ENCODE data around the gene USH2A.
"Not testable (repeated sequence)": the region's sequence is repeated elsewhere in the genome, so short reads cannot be mapped to it uniquely, and the experiment has no call there.

The USH2A gene

DNA sequence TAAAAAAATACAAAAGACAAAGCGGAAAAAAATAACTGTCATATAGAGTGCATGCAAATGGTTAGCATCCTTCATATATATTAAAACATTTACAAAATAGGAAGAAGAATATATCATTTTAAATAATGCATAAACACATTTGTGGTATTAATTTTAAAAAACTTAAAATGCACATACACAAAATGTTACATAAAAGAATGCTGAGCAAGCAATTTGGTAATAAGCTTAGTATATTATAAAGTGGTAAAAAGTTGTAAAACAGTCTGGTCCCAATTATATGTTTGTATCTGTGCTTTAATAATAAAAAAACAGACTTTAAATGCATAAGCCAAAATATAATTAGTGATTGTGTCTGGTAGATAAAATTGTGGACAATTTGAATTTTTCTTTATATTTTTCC lies 394.6 kb downstream of the USH2A start:
- DNase-seq = no peak

DNA sequence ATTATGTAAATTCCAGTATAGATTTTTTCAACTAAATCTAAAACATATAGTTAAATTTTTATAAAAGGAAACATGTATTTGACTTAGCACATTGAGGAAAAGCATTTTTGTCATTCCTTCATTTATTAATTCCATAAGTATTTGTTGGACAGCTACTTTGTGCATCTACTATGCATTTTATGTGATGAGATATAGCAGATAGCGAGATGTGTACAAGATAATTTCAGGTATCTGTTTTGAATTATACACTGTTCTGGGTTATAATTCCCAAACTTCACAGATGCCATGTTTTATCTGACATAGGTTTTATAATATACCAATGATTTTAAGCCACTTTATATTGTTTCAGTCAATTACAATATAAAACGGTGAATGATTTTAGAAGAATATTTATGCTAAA lies 398.7 kb downstream of the USH2A start:
- DNase-seq = no peak

DNA sequence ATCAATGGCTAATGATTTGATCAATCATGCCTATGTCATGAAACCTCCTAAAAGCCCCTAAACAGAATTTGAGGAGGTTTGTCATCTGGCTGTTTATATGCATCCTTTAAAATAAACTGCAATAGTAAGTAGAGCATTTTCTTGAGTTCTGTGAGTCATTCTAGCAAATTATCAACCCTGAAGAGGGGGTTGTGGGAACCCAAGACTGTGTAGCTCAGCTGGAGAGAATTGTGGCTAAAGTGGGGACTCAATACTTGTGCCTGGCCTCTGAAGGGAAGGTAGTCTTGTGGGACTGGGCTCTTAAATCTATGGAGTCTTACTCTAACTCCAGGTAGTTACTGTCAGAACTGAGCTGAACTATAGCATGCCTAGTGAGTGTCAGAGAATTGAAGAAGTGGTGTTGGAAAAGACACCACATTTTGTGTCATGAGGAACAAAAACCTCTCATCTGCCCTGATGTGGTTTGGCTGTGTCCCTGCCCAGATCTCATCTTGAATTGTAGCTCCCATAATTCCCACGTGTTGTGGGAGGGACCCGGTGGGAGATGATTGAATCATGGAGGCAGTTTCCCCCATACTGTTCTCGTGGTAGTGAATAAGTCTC lies 402.4 kb downstream of the USH2A start:
- DNase-seq = no peak

DNA sequence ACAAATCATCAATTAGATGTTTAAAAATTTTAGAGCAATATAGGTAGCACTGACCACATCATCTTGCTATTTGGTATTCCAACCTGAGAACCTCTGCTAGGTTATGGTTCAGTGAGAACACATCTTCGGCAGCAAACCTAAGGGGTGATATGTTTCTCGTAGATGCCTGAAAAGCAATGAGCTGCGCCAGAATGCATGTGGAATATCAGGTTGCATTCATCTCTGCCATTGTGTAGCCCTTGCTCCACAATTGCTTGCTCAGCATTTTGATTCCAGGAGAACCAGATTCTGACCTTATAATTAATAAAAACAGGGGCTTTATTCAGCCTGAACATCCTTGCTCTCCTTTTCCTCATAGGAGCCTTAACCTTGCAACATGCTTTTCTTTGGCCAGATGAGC lies 408.1 kb downstream of the USH2A start:
- DNase-seq = no peak

DNA sequence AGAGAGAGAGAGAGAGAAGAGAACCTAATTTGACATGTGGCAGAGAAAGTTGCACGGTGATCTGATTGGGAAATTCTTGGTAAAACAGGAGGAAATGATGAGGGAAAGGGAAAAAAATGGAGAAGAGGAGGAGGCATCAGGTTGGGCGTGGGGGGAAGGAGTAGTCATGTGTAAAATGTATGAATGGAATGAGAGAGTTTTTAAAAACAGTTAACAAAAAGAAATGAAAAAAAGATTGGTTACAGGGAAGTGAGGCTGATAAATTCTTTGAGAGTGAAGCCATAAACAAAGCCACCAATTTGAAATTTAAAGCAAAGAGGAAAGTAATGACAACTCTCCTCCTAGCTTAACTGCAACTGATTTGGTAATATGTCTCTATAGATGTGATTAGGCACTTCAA lies 409.2 kb downstream of the USH2A start:
- no peak for DNase-seq

DNA sequence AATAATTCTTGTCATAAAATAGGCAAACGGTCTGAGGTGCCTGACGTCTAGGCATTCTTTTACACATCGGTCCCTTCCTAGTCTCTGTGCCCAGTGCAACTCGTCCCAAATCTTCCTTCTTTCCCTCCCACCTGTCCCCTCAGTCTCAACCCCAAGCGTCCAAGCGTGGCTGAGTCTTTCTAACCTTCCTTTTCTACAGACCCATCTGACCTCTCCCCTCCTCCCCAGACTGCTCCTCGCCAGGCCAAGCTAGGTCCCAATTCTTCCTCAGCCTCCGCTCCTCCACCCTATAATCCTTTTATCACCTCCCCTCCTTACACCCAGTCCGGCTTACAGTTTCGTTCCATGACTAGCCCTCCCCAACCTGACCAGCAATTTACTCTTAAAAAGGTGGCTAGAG lies 413.8 kb downstream of the USH2A start:
- DNase-seq = not testable (repeated sequence)

DNA sequence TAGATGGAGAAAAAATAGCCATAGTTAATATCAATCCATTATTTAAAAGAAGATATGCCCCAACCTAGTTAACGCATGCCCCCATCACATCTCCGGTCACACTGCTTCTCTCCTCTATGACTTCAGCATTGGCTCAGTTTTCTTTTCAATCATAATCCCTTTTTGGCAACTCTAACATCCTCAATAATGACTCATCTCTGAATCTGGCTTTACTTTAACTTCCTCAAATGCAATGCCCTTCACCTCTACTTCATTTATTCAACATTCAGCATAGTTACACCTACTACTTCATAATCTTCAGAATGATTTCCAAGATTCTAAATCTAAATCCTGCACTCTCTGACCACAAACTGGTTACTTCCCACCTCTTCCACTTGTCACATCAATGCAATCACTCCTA lies 417.3 kb downstream of the USH2A start:
- no peak for DNase-seq

DNA sequence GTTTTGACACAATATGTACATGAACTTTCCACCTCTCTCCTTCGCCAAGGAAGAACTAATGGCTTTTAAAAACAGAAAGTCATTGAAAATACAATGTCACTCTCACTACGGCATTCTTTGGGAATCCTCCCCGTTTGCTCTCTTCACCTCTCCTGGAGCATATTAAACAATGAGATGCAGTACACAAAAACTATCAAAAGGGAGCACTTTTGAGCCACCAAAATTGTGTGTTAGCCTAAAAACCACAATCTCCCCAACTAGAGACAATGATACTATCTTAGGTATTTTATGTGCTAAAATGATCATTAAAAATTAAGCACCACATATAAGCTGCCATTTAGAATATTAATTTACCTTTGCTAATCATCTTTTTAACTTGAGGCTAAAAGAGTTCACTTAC lies 430.6 kb downstream of the USH2A start:
- no peak for DNase-seq

DNA sequence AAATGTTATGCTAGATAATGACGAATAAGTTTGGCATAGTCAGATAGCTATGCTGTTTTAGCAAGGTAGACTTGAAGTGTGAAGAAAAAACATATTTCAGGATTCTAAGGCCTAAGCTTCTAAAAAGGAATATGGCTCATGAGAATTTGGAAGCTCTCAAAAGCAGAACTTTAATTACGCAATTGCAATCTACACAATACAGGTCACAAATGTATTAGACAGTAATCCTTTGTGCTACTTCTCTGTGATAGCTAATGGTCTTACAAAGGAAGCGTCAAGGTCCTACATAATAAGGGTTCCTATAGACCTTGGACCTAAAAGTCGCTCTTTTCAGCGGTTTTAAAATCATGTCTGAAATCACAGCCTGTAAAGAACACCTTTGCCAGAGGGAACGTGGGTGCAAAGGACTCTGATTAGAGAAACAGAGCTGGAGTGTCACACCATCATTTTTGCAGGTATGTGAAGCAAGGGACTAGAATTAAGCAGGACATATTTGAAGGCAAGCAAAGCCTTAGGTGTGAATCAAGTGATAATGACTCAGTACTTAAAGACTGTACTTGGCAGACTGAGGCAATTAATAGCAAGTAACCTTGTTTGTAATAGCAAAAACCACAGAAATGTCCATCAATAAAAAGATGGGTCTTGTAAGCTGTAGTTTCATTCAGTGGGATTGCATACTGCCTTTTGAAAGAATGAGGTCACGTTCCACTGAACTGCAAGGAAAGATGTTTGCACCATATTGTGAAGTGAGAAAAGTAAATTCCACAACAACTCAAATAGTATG lies 436.0 kb downstream of the USH2A start:
- DNase-seq = no peak

DNA sequence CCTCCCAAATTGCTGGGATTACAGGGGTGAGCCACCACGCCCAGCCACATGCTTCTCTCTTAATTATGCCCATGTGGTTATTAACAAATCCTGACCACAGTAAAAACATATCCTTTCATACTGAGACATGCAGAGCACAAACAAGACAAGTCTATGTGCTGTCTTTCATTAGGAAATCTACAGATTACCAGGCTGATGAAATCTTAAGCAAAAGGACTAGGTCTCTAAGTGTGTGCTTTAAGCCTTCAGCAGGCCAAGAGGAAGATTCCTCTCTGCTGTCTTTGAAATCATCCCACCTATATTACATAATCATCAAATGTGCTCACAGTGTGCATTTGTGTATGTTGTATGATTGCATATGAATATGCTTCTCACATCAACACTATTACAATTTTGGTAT lies 436.8 kb downstream of the USH2A start:
- DNase-seq = no peak

DNA sequence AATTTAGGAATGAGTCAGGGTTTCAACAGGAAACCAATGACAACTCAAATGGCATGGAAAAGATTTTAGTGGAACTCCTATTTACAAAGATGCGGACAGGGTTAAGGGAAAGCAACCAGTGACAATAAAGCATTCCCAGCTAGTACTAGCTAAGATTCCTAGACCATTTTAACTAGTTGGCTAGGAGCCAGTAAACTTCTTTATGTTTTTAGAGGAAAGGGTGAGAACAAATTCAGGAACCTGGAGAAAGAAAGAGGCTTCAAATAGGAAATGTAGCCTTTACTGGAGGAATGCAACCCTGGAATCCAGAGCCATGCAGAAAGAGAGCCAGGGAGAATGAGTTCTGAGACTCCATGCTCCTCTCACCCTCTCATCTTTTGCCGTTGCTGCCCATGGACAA lies 439.6 kb downstream of the USH2A start:
- no peak for DNase-seq

DNA sequence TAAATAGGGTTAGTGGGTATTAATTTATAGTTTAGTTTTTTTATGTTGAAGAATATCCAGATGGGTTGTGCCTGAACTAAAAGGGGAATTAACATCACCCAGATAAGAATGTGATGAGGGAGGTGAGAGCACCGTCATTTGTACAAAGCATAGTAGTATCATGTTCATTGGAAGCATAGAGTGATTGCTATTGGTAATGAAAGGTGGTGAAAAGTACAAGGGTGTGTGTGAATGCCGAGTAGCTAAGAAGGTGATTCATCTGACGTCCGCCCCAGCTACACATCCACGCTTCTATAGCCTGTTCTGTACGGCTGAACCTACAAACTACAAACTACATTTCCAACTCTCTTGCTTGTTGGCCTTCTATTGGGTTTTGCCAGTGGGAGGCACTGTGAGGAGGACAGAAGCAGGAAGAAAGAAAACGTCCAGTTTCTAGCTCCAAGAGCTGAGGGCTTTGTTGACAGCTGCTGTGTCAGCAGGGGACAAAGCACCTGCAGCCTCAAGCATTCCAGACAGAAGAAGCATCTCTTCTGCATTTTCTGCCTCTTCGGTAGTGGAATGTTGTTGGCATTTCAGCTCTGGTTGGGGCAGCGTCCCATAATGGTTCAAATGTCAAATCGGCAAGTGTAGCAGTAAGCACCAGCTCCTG lies 451.3 kb downstream of the USH2A start:
- DNase-seq = no peak

DNA sequence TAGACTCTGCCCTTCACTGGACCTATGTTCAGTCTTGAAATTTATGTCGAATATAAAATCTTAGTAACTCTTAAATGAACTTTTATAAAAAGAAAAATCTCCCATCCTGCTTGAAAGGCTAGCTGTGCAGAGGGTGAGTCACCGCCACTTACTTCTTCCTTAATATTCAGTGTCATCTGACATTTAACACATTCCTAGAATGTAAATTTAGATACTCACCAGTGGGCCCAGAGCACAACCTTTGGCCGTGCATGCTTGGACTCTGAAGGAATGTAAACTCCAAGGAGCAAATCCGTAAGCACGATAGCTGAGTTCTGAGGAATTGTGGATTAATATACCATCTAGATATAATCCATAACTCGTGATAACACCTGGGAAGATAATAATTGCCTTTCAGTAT lies 452.8 kb downstream of the USH2A start:
- DNase-seq = no peak

DNA sequence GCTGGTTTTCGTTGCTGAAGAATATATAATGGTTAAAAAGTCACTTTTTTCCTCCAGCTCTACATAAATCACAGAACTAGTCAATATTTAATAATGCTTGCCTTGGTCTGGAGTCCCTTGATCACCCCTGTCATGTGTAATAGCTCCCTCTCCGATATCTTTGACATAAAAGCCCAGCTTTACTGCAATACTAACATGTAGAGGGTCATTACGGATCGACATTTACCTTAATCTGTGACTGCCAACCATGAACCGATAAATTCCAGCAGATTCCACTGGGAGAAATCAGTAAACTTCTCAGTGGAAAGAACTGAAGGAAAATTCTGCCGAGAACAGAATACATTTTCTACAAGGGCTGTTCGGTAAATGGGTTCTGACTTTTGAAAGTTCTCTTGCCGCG lies 459.6 kb downstream of the USH2A start:
- no peak for DNase-seq

DNA sequence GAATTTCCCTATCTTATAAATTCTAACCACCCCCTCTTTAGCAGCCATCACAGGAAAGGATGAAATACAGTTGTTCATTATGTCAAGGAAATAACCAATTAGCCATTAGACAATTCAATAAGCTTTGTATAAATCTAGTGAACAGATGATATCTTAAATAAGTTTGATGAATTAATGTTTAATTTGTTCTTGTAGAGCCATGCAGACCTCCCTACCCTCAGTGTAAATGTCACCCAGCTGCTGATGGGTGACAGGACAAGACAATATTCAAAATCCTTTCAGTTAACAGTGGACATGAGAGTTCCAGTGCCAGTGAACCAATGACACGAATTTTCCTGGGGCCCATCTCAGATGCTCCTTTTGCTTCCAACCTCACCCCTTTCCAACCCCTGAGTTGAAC lies 460.2 kb downstream of the USH2A start:
- DNase-seq = no peak

DNA sequence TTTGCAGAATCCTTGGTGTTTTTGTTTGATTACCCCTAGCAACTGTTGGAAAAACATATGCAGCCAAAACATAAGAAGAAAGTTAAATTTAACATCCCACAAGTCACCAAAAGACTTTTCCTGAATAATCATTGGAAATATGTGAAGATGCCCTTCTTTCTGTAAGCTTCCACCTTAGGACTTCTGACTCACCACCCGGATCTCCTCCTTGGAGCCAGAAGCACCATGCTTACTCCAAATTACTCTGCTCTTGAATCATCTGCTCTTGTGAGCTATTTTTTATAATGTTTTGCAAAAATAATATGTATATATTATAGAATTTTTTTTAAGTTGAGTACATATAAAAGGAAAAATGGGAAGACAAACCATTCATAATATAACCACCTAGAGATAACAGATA lies 464.4 kb downstream of the USH2A start:
- DNase-seq = no peak

DNA sequence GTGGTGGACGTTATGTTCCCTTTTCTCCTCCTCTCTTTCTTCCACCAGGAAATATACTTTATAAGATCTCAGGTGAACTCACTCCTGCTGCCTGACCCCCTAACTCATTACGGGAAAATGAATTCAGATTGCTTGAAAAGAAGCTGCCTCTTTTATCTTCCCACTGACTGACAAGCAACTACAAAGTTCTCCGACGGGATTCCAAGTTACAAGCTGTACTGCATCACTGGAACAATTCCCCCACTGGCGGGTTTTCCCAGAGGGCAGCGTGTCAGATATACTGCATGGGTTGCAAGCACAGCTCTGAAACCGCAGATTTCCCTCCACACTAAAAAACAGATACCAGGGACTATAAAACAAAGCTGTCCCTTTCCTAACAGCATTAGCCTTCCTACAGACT lies 465.6 kb downstream of the USH2A start:
- DNase-seq = no peak

DNA sequence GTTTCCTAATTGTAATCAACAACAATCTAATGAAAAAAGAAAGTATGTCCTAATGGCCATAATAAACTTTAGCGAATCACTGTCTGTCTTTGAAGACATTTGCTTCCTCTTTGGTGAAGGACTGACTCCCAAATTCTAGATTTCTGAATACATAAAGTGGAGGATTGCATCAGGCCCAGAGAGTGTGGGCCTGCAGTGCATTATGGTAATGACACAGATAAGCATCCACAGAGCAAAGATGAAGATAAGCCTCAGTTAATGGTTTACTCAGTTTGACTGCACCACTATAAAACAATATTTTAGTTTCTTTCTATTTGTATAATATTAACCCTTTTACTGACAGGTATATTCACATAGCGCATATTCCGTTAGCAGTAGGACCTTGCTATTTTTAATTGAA lies 490.7 kb downstream of the USH2A start:
- DNase-seq = no peak

DNA sequence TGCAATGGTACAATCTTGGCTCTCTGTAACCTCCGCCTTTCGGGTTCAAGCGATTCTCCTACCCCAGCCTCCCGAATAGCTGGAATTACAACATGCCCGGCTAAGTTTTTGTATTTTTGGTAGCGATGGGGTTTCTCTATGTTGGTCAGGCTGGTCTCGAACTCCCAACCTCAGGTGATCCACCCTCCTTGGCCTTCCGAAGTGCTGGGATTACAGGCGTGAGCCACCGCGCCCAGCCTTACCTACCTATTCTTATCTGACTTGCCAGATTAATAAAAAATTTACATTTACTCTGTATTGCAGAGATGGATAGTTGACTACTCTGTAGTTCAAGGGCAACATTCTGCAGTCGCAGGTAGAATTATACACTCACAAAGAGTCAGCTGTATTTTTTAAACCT lies 496.6 kb downstream of the USH2A start:
- DNase-seq = no peak

DNA sequence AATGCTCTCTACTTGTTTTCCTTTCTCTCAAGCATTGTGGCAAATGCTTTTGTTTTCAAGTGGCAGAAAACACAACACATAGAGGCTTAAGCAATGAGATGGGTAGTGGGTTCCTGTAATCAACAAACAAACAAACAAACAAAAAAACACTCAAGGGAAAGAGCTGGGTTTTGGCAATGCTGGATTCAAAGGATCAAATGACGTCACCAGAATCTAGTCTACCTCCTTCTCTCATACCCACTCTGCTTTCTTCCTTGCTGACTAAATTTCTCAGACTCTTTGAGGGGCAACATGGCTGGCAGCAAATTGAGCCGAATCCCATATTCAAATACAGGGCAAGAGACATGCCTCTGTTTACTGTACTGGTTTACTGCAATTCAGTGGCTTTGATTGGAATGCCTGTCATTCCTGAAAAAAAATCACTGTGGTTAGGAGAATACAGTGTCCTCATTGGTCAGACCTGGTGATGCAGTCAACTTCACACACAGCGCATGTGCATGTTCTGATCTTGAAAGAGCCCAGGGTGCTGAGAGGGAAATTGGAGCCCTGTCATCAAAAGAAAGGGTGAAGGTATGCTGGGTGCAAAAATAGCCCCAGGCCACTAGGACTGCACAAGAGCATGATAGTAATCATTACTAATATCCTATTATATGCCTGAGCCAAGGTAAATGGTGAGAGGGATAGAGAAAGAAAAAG lies 500.0 kb downstream of the USH2A start:
- no peak for DNase-seq

DNA sequence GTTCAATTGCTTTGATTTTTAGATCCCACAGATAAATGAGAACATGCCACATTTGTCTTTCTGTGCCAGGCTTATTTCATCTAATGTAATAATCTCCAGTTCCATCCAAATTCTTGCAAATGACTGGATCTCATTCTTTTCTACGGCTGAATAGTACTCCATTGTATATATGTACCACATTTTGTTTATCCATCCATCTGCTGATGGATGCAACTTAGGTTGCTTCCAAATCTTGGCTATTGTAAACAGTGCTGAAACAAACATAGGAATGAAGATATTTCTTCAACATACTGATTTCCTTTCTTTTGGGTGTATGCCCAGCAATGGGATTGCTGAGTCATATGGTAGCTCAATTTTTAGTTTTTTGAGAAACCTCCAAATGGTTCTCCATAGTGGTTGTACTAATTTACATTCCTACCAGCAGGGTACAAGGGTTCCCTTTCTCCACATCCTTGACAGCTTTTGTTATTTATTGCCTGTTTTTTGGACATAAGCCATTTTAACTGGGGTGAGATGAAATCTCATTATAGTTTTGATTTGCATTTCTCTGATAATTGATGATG lies 511.8 kb downstream of the USH2A start:
- DNase-seq = no peak

DNA sequence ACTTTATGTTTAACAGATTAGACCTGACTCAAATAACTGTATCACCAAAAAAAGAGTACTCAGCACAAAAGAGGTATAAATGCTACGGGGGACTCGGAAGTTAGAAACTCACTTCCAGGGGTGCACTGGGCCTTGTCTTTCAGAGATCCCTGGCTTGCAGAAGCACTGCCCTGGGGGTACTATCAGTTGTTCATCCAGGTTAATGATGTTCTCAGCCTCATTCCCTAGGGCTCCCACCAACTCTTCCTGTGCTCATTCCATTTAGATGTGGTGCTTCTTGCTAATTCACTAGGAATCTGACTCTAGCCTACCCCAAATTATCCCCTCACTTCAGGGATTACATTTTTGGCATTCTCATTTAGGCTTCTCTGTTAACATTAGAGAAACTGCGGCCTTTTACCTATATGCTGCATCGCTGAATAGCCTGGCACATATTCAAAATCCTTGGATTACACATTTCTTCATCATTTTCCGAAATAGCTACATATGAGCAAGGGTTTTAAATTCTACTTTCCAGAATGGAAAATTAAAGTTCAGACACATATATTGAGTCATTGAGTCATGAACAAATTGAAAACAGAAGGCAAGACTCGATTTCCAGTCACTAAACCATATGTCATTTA lies 517.6 kb downstream of the USH2A start:
- no peak for DNase-seq

DNA sequence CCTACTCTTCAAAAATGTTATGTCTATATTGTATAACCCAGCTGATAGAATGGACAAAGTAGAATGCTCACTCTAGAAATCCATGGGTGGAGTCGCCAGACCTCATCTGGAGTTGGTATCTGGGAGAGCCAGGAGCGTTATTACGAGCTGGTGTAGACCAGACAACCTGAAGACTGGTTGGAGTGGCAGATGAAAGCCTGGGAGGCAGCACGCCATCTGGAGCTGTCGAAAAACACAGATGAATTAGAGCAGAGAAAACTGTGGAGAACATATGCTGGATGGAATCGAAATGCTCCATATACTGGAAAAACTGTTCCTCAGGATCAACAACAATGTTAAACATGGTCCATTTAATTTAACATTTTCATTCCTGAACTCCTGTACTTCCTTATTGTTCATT lies 522.6 kb downstream of the USH2A start:
- DNase-seq = no peak

Measured in activated CD4-positive, alpha-beta T cell treated with anti-CD3 and anti-CD28 coated beads for 4 hours (primary cell).